ENCODE measurements around the gene C5orf34. TPM values are rescaled to one million over a fixed set of nuclear protein-coding genes. Genes with fewer than 3 reads are reported as not detected.

The C5orf34 gene
- total RNA-seq, 2 donors from 2014 or later, result 1.5 to 4.5 TPM

Other genes with a start within 250 kb of the C5orf34 start
- gene HMGCS1, start 201.7 kb downstream of the C5orf34 start, total RNA-seq, result 10 to 100 TPM; 15.5 to 29.2 TPM
- gene CCL28, start 102.8 kb downstream of the C5orf34 start, total RNA-seq, result 1 to 10 TPM; 4.4 to 6.3 TPM
- 10 to 100 TPM; 11.8 to 14.9 TPM for gene TMEM267, start 31.3 kb downstream of the C5orf34 start, total RNA-seq
- gene PAIP1, start 41.9 kb upstream of the C5orf34 start, total RNA-seq, result 100 to 1,000 TPM in 1 of 2 donors, 10 to 100 TPM in 1; 84.6 to 150 TPM
- gene NNT, start 88.0 kb upstream of the C5orf34 start, total RNA-seq, result 10 to 100 TPM; 30.6 to 31.4 TPM

Measured in prostate gland (tissue), 2 donors.